Fibroblast of pulmonary artery (primary cell): ENCODE measurements around the gene SULT1A3.
"Not testable (repeated sequence)": the region's sequence is repeated elsewhere in the genome, so short reads cannot be mapped to it uniquely, and the experiment has no call there.

Source experiments
- DNase-seq: peaks from one replicate; pipeline ENCODE4 v3.0.0-alpha.2; 2010; ENCODE audit warnings: low read depth
- H3K4me3 ChIP-seq: replicated peaks from 2 replicates; pipeline ENCODE4 v1.5.1; 2011; ENCODE audit warnings: low read depth, mild to moderate bottlenecking, control low read depth, low read length, moderate library complexity
- TF ChIP-seq, protein P1 (sequence below): IDR thresholded peaks from 2 replicates; pipeline ENCODE4 v1.5.1; 2011; ENCODE audit warnings: mild to moderate bottlenecking, control low read depth, low read length, inconsistent platforms; ENCODE audit errors: missing control alignments

Gene SULT1A3

DNA sequence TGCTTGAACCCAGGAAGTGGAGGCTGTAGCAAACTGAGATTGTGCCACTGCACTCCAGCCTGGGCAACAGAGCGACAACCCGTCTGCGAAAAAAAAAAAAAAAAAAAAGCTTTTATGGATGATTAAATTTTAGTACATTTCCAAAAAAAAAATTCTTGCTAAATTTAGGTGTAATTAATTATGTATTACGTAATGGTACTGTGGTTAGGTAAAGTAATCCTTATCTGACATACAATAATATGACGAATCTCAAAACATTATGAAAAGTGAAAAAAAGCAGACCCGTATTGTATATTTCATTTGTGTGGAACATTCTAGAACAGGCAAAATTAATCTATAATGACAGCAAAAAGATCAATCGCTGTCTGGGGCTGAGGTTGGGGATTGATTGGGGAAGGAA is 26.0 kb upstream of the SULT1A3 start:
- TF ChIP-seq, protein P1, sequence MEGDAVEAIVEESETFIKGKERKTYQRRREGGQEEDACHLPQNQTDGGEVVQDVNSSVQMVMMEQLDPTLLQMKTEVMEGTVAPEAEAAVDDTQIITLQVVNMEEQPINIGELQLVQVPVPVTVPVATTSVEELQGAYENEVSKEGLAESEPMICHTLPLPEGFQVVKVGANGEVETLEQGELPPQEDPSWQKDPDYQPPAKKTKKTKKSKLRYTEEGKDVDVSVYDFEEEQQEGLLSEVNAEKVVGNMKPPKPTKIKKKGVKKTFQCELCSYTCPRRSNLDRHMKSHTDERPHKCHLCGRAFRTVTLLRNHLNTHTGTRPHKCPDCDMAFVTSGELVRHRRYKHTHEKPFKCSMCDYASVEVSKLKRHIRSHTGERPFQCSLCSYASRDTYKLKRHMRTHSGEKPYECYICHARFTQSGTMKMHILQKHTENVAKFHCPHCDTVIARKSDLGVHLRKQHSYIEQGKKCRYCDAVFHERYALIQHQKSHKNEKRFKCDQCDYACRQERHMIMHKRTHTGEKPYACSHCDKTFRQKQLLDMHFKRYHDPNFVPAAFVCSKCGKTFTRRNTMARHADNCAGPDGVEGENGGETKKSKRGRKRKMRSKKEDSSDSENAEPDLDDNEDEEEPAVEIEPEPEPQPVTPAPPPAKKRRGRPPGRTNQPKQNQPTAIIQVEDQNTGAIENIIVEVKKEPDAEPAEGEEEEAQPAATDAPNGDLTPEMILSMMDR: no peak
- no peak overlapping the region for H3K4me3 ChIP-seq
- no peak for DNase-seq

DNA sequence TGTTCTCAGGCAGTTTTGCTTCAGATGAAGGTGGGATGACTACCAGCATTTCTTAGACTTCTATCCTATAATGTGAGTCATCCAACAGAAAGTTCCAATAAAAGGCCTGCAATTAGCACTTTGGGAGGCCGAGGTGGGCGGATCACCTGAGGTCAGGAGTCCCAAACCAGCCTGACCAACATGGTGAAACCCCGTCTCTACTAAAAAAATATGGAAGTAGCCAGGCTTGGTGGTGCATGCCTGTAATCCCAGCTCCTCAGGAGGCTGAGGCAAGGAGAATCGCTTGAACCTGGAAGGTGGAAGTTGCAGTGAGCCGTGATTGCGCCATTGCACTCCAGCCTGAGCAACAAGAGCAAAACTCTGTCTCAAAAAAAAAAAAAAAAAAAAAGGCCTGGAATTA is 22.2 kb upstream of the SULT1A3 start:
- H3K4me3 ChIP-seq, DNase-seq: not testable (repeated sequence)

DNA sequence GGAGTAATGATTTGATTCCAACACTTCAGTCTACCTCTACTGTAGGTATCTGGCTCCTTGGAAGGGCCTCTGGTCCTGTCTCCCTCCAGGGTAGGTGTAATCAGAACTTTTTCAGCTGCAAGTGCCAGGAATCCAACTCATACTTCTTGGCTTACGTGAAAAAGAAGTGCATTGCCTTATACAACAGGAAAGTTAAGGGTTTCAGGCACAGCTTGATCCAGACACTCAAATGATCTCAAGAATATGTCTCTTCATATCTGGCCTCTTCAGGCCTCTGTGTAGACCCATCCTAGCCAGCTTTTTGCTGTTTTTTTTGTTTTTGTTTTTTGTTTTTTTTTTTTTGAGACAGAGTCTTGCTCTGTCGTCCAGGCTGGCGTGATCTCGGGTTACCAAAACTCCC is 19.9 kb upstream of the SULT1A3 start:
- TF ChIP-seq, protein P1: no peak
- no peak for DNase-seq

DNA sequence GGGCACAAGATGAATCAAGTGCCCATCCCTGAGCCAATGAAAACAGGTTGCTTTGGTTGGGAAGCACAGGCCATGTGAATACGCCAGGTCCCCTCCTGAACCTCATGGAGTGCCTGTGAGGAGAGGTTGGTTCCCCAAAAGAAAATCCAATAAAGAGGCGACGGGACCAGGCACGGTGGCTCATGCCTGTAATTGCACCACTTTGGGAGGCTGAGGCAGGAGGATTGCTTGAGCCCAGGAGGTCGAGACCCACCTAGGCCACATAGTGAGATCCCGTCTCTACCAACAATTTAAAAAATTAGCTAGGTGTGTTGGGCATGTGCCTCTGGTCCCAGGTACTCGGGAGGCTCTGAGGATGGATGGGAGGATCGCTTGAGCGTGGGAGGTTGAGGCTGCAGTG is 19.1 kb upstream of the SULT1A3 start:
- TF ChIP-seq, protein P1: no peak
- DNase-seq: no peak
- H3K4me3 ChIP-seq: no peak overlapping the region

More for the DNA sequence above, 19.9 kb upstream of the SULT1A3 start:
- H3K4me3 ChIP-seq: no peak overlapping the region

DNA sequence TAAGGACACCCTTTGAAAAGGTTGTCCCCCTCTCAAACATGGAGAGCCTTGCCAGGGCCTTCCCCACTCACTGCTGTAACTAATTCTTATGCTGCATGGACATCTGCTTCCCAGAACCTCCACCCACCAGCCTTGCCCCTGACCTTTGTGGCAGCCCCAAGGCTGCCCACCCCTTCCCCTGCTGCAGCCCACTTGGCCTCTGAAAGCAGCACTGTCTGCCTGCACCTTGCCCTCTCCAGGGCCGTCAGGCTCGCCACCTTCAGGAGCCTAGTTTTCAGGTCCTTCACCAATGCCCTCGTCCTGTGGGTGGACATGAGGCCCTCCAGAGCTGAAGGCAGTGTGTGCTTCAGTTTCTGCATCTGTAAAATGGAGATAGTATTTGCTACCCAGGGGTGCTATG is 18.3 kb upstream of the SULT1A3 start:
- no peak overlapping the region for H3K4me3 ChIP-seq
- TF ChIP-seq, protein P1: no peak
- no peak for DNase-seq

DNA sequence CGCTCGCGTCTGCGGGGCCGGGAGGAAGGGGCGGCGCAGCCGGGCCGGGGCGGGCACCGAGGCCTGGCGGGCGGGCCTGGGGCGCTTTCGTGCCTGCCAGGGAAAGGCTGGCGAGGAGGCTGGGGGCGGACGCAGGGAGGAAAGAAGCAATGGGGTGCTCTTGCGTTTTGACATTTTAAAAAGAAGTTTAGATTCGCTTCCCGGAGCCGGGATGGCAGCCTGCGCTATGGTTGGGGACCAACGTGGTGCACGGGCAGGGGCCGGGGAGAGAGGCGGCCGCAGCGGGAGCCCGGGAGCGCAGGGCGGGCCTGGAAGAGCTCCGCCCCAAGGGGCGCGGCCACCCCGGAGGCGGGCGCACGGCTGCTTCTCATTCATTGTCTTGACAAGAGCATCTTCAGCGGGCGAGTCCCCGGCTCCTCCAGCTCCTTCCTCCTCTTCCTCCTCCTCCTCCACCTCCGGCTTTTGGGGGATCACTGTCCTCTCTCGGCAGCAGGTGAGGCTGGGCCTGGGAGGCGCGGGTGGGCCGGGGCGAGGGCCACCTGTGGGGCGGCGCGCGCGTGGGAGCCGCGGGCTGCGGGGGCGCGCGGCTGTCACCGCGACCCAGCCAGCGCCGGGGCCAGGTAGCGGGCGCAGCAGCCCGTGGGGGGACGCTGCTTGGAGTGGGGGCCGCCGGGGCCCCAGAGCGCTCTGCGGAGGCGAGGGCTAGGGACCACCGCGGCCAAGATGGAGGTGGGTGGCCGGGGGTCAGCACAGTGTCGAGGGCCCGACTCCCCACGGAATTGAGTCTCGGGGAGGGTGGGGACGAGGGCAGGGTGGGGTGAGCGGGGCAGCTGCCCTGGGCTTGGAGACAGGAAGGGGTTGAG is 15.6 kb upstream of the SULT1A3 start, which contains the start of gene CORO1A:
Gene CORO1A, plus strand, starts transcription at position 370 of the 863 bp plus-strand sequence. CDS start 1,608 bp downstream, outside the sequence.
- peak; percentile 69 for DNase-seq
- TF ChIP-seq, protein P1: no peak
- peak within 1 kb of the TSS; percentile 57 for H3K4me3 ChIP-seq

DNA sequence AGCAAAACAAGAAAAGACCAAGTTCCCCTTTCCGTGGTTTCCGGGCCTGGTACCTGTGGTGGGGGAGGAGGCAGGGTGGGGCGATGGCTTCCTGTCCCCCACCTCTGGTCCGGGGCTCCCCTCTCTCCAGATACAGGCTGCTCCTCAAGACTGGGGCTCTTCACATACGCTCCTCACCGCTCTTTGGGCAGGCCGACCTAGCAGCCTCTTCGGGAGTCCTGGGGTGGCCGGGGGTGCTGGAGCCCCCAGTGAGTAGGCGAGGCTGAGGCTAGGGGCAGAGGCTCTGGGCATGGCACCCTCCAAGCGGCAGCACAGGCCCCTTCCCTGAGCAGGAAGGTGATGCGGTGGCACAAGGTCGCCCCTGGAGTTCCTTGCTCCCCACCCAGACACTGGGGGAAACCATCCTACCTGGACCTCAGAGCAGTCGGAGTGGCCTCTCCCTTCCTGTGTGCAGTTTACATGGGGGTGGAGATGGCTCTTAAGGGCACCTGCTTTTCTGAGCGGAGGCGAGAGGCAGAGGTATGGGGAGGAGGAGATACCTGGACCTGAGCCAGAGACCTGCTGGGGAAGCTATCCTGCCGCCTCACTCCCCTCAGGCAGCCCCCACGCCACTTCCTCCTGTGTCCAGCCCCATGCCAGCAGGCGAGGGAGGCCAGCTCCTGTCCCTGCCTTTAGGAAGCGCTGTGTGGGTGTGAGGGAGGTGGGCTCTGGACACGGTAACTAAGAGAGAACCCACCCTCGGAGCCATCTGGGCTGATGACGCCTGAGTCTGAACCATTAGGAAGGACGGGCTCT is 14.8 kb upstream of the SULT1A3 start:
- no peak for DNase-seq
- TF ChIP-seq, protein P1: no peak
- no peak overlapping the region for H3K4me3 ChIP-seq
